IMR-90 (cell line): Measurements from ENCODE around the gene CDC37L1. TPM values are rescaled to one million over a fixed set of nuclear protein-coding genes. Genes with fewer than 3 reads are reported as not detected.

Source experiments
- ATAC-seq: fragments of 200-7000 bp; cut with Tn5 transposase; 2 replicates; pipeline ENCODE4 v1.9.1; 2020; ENCODE audit warnings: low read depth, mild to moderate bottlenecking, moderate library complexity
- BruUV-seq: library from RNA; stranded (reverse); fragments of 400-500 nt; replicated peaks from 2 replicates; lab custom pipeline; 2021; lab: Mats Ljungman, UMichigan
- CTCF ChIA-PET: fragments of 300-600 bp; formaldehyde crosslinking; extraction: SDS; loops from one replicate; lab custom pipeline; 2021; ENCODE audit warnings: antibody characterized with exemption; lab: Yijun Ruan, JAX
- POLR2A ChIA-PET: fragments of 300-600 bp; sonication (Branson Sonifier 250); formaldehyde crosslinking; loops from one replicate; lab custom pipeline; 2022; ENCODE audit warnings: antibody characterized with exemption; ENCODE audit not compliant: unreplicated experiment; lab: Charles Lee
- DNase-seq: peaks from one replicate; pipeline ENCODE4 v3.0.0; 2013
- H2AFZ ChIP-seq: replicated peaks from 2 replicates; pipeline ENCODE3; 2013; ENCODE audit warnings: low read length, mild to moderate bottlenecking; ENCODE audit not compliant: poor library complexity
- H2AK5ac ChIP-seq: 2 replicates; pipeline ENCODE4 v1.6.1; 2013; ENCODE audit warnings: low read depth, low read length, inconsistent platforms
- H2AK9ac ChIP-seq: replicated peaks from 2 replicates; pipeline ENCODE3; 2013; ENCODE audit warnings: mild to moderate bottlenecking, low read depth, low read length, moderate library complexity; ENCODE audit not compliant: poor library complexity
- H2BK120ac ChIP-seq: 2 replicates; pipeline ENCODE4 v1.6.1; 2013; ENCODE audit warnings: low read depth, low read length, inconsistent platforms
- H2BK15ac ChIP-seq: 3 replicates; pipeline ENCODE4 v1.6.1; 2013; ENCODE audit warnings: low read depth, low read length, inconsistent platforms
- H2BK20ac ChIP-seq: 2 replicates; pipeline ENCODE4 v1.6.1; 2013; ENCODE audit warnings: low read depth, mild to moderate bottlenecking, inconsistent platforms, low read length, moderate library complexity
- H2BK5ac ChIP-seq: 2 replicates; pipeline ENCODE4 v1.6.1; 2013; ENCODE audit warnings: mild to moderate bottlenecking, low read depth, low read length, inconsistent platforms; ENCODE audit not compliant: poor library complexity, severe bottlenecking
- H3K14ac ChIP-seq: replicated peaks from 2 replicates; pipeline ENCODE4 v1.6.1; 2013; ENCODE audit warnings: low read depth, low read length, inconsistent platforms
- H3K18ac ChIP-seq: 2 replicates; pipeline ENCODE4 v1.6.1; 2013; ENCODE audit warnings: low read depth, low read length, control low read depth
- H3K23ac ChIP-seq: 2 replicates; pipeline ENCODE4 v1.6.1; 2013; ENCODE audit warnings: low read depth, low read length, inconsistent platforms
- H3K27ac ChIP-seq: 2 replicates; pipeline ENCODE4 v1.5.1; 2013; ENCODE audit warnings: mild to moderate bottlenecking, control low read depth, low read length; ENCODE audit not compliant: insufficient read depth
- H3K27me3 ChIP-seq: 2 replicates; pipeline ENCODE4 v1.6.1; 2013; ENCODE audit warnings: low read length; ENCODE audit not compliant: control insufficient read depth, insufficient read depth
- H3K36me3 ChIP-seq: 2 replicates; pipeline ENCODE4 v1.6.1; 2013; ENCODE audit warnings: low read length, mixed read lengths; ENCODE audit not compliant: control insufficient read depth, insufficient read depth
- H3K4ac ChIP-seq: 2 replicates; pipeline ENCODE4 v1.6.1; 2013; ENCODE audit warnings: low read depth, low read length, inconsistent platforms
- H3K4me1 ChIP-seq: 2 replicates; pipeline ENCODE4 v1.6.1; 2013; ENCODE audit warnings: low read length, mixed read lengths; ENCODE audit not compliant: control insufficient read depth, insufficient read depth
- H3K4me2 ChIP-seq: 2 replicates; pipeline ENCODE4 v1.6.1; 2013; ENCODE audit warnings: low read depth, mild to moderate bottlenecking, control low read depth, low read length, moderate library complexity
- H3K4me3 ChIP-seq: 2 replicates; pipeline ENCODE4 v1.5.1; 2013; ENCODE audit warnings: low read depth, mild to moderate bottlenecking, control low read depth, low read length, moderate library complexity; ENCODE audit not compliant: insufficient read depth
- H3K56ac ChIP-seq: 2 replicates; pipeline ENCODE4 v1.6.1; 2013; ENCODE audit warnings: low read length, inconsistent platforms; ENCODE audit not compliant: insufficient read depth; ENCODE audit errors: extremely low read depth
- H3K79me1 ChIP-seq, 2 experiments: 2 replicates each; pipeline ENCODE4 v1.6.1; 2013; ENCODE audit warnings: low read length in 2 of 2, inconsistent platforms in 1 of 2, low read depth in 1 of 2
- H3K9ac ChIP-seq: 2 replicates; pipeline ENCODE4 v1.6.1; 2013; ENCODE audit warnings: low read depth, low read length, control low read depth
- H3K9me1 ChIP-seq: 2 replicates; pipeline ENCODE4 v1.6.1; 2013; ENCODE audit warnings: low read length, inconsistent platforms; ENCODE audit not compliant: insufficient read depth
- H3K9me3 ChIP-seq: 2 replicates; pipeline ENCODE4 v1.6.1; 2013; ENCODE audit warnings: low read length; ENCODE audit not compliant: control insufficient read depth, insufficient read depth
- H4K20me1 ChIP-seq: 2 replicates; pipeline ENCODE4 v1.6.1; 2013; ENCODE audit warnings: low read length, inconsistent platforms; ENCODE audit not compliant: insufficient read depth
- H4K5ac ChIP-seq: 2 replicates; pipeline ENCODE4 v1.6.1; 2013; ENCODE audit warnings: mild to moderate bottlenecking, low read depth, low read length, control low read depth
- H4K8ac ChIP-seq, 2 experiments: 2 replicates each; pipeline ENCODE4 v1.6.1; 2013; ENCODE audit warnings: low read depth in 2 of 2, low read length in 2 of 2, control low read depth in 1 of 2, inconsistent platforms in 1 of 2
- H4K91ac ChIP-seq: 2 replicates; pipeline ENCODE4 v1.6.1; 2013; ENCODE audit warnings: low read depth, low read length, inconsistent platforms; ENCODE audit not compliant: insufficient read depth
- BHLHE40 ChIP-seq: fragments of 150-350 bp; IDR thresholded peaks from 2 replicates; pipeline ENCODE4 v1.6.1; 2016; ENCODE audit warnings: mild to moderate bottlenecking, low read depth, low read length
- CHD1 ChIP-seq: IDR thresholded peaks from 2 replicates; pipeline ENCODE4 v1.6.1; 2012; ENCODE audit warnings: low read depth, low read length, improper control_type of control experiment
- CTCF ChIP-seq: conservative IDR thresholded peaks from 2 replicates; pipeline ENCODE4 v1.5.1; 2012; ENCODE audit warnings: mild to moderate bottlenecking, low read depth, low read length, improper control_type of control experiment
- FOS ChIP-seq: fragments of 150-350 bp; IDR thresholded peaks from 2 replicates; pipeline ENCODE4 v1.6.1; 2016; ENCODE audit warnings: low read depth, low read length
- MAFK ChIP-seq: IDR thresholded peaks from 2 replicates; pipeline ENCODE4 v1.6.1; 2012; ENCODE audit warnings: low read depth, low read length, improper control_type of control experiment
- MAZ ChIP-seq: IDR thresholded peaks from 2 replicates; pipeline ENCODE4 v1.6.1; 2012; ENCODE audit warnings: low read depth, mild to moderate bottlenecking, low read length, improper control_type of control experiment, moderate library complexity, borderline replicate concordance
- NFE2L2 ChIP-seq: fragments of 150-350 bp; IDR thresholded peaks from 2 replicates; pipeline ENCODE4 v1.6.1; 2016; ENCODE audit warnings: low read depth, mild to moderate bottlenecking, low read length
- POLR2A ChIP-seq: IDR thresholded peaks from 2 replicates; pipeline ENCODE4 v1.6.1; 2012; ENCODE audit warnings: mild to moderate bottlenecking, low read depth, low read length
- RAD21 ChIP-seq: IDR thresholded peaks from 2 replicates; pipeline ENCODE4 v1.6.1; 2012; ENCODE audit warnings: low read length, improper control_type of control experiment
- RCOR1 ChIP-seq: IDR thresholded peaks from 2 replicates; pipeline ENCODE4 v1.6.1; 2012; ENCODE audit warnings: mild to moderate bottlenecking, low read length, improper control_type of control experiment; ENCODE audit not compliant: insufficient replicate concordance
- RFX5 ChIP-seq: IDR thresholded peaks from 2 replicates; pipeline ENCODE4 v1.8.0; 2012; ENCODE audit warnings: low read depth, mild to moderate bottlenecking, low read length, moderate library complexity
- SMC3 ChIP-seq: fragments of 150-350 bp; IDR thresholded peaks from 2 replicates; pipeline ENCODE4 v1.6.1; 2016; ENCODE audit warnings: low read depth, mild to moderate bottlenecking, antibody characterized with exemption, low read length, moderate library complexity
- WGBS, 2 experiments: methylation state at CpG; one replicate each; pipeline versions ENCODE4 v1.1.5 to v1.1.7; 2013; ENCODE audit warnings: missing lambda C conversion rate in 2 of 2; ENCODE audit not compliant: insufficient read length in 1 of 2; ENCODE audit errors: extremely low coverage in 2 of 2; 5-methylcytosine and 5-hydroxymethylcytosine counted together
- dilution Hi-C: fragments of 300-500 bp; cut with HindIII; formaldehyde crosslinking; loops from one replicate; pipeline ENCODE4 v1.14.3; 2018; ENCODE audit warnings: low sequenced_read_pairs; ENCODE audit not compliant: unreplicated experiment
- in situ Hi-C: fragments of 300-500 bp; cut with MboI; formaldehyde crosslinking; loops from 3 replicates; pipeline ENCODE4 v1.14.3; 2019; ENCODE audit warnings: low sequenced_read_pairs, inconsistent platforms, mixed read lengths
- intact Hi-C: fragments of 100-400 bp; cut with micrococcal nuclease; formaldehyde crosslinking; loops from 2 replicates; pipeline ENCODE4 v1.10.0; 2022
- polyA plus RNA-seq, 3 experiments: library from polyadenylated mRNA; depleted of rRNA; stranded (reverse); fragments of >200 nt; gene quantifications; 2 replicates each; pipeline ENCODE4 v1.2.3, GENCODE V29; 2012; ENCODE audit warnings: low replicate concordance in 1 of 3
- total RNA-seq: library from RNA; depleted of rRNA; stranded (reverse); fragments of >200 nt; gene quantifications from 2 replicates; pipeline ENCODE4 v1.2.3, GENCODE V29; 2012
- TF ChIP-seq, protein P1 (sequence below): fragments of 150-350 bp; IDR thresholded peaks from 2 replicates; pipeline ENCODE4 v1.6.1; 2017; ENCODE audit warnings: mild to moderate bottlenecking, antibody characterized with exemption, low read length, low read depth
- TF ChIP-seq, protein P2 (sequence below): fragments of 150-350 bp; IDR thresholded peaks from 2 replicates; pipeline ENCODE4 v1.6.1; 2016; ENCODE audit warnings: low read depth, mild to moderate bottlenecking, low read length, moderate library complexity, borderline replicate concordance

The CDC37L1 gene
- total and polyA plus RNA-seq, 2 of the 4 experiments (the other 2 are of a cell fraction), result 6.6 to 7.3 TPM

GRCh38 chr9:4743131-4743875 lies 63.9 kb downstream of the CDC37L1 start:
- Histone ChIP-seq H3K9ac (no peak overlapping the region), H3K27me3 (no peaks in the 10 kb centered on the region), H4K8ac (peak overlapping the region in 1 of 2 experiments; percentile 79; a peak in 2 of 4 replicates), H2AK9ac (peak overlapping the region; percentile 6), H3K4ac (peak overlapping the region; percentile 77), H2AFZ (peak overlapping the region; percentile 35), H3K56ac (no peak overlapping the region), H3K18ac (peak overlapping the region; percentile 97), H2BK120ac (peak overlapping the region; percentile 87), H3K4me2 (peak overlapping the region; percentile 7; the same call in 1 of the 2 replicates), H3K9me1 (0 out of 2 replicates have a peak, but pooled peaks cover 2% of the 10 kb centered on the region), H3K27ac (peak overlapping the region; percentile 73; the same call in 1 of the 2 replicates), H4K5ac (peak overlapping the region; percentile 90), H3K4me3 (no peak overlapping the region), H3K36me3 (no peaks in the 10 kb centered on the region), H4K91ac (peak overlapping the region; percentile 77), H4K20me1 (0 out of 2 replicates have a peak, but pooled peaks cover 4% of the 10 kb centered on the region), H2BK5ac (peak overlapping the region; percentile 80), H2BK20ac (peak overlapping the region; percentile 82), H3K23ac (peak overlapping the region; percentile 86), H3K9me3 (no peaks in the 10 kb centered on the region), H3K4me1 (peaks cover 7% of the 10 kb centered on the region; the same call in 1 of the 2 replicates), H2BK15ac (0 out of 3 replicates have a peak overlapping the region, but pooled peaks have one; percentile 28), H2AK5ac (0 out of 2 replicates have a peak overlapping the region, but pooled peaks have one; percentile 36), H3K14ac (peak overlapping the region; percentile 50), H3K79me1 (peaks cover 6 to 15% of the 10 kb centered on the region in 2 experiments; a peak in 3 of 4 replicates)
- intact Hi-C loops, result loop anchor here (5.0 kb wide), 2 partner anchors 141 to 361 kb away; no protein-coding TSS in a partner anchor
- no CpG with 5 or more reads among the region's 5 CpGs for WGBS, 2 experiments
- ATAC-seq, result no peak
- CTCF ChIA-PET, result no interaction called here
- BruUV-seq, result no TSS peak
- no peak for DNase-seq
- POLR2A ChIA-PET, result interaction anchor here (0.7 kb wide), 1 partner anchor 163 kb away, joined by 3 read pairs; no protein-coding TSS in a partner anchor
- in situ Hi-C loops, result no loop called here
- dilution Hi-C loops, result no loop called here
- TF ChIP-seq POLR2A, result no peak
- no peak for TF ChIP-seq RAD21
- TF ChIP-seq RCOR1, result no peak
- TF ChIP-seq FOS, result no peak
- TF ChIP-seq MAZ, result no peak
- TF ChIP-seq, protein P1, sequence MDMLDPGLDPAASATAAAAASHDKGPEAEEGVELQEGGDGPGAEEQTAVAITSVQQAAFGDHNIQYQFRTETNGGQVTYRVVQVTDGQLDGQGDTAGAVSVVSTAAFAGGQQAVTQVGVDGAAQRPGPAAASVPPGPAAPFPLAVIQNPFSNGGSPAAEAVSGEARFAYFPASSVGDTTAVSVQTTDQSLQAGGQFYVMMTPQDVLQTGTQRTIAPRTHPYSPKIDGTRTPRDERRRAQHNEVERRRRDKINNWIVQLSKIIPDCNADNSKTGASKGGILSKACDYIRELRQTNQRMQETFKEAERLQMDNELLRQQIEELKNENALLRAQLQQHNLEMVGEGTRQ, result no peak
- no peak for TF ChIP-seq CTCF
- TF ChIP-seq CHD1, result no peak
- TF ChIP-seq BHLHE40, result no peak
- no peak for TF ChIP-seq NFE2L2
- no peak for TF ChIP-seq MAFK
- TF ChIP-seq, protein P2, sequence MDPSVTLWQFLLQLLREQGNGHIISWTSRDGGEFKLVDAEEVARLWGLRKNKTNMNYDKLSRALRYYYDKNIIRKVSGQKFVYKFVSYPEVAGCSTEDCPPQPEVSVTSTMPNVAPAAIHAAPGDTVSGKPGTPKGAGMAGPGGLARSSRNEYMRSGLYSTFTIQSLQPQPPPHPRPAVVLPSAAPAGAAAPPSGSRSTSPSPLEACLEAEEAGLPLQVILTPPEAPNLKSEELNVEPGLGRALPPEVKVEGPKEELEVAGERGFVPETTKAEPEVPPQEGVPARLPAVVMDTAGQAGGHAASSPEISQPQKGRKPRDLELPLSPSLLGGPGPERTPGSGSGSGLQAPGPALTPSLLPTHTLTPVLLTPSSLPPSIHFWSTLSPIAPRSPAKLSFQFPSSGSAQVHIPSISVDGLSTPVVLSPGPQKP, result no peak
- TF ChIP-seq RFX5, result no peak
- no peak for TF ChIP-seq SMC3
